Right renal cortex interstitium (tissue), 3 donors: ENCODE data around the gene ADAMTS5. TPM values are rescaled to one million over a fixed set of nuclear protein-coding genes. Genes with fewer than 3 reads are reported as not detected.

ENCODE experiments used
- DNase-seq, 3 donors: peaks; one replicate each; pipeline ENCODE4 v3.0.0-alpha.2; 2013; ENCODE audit warnings: low read depth in 3 of 3, low spot score in 2 of 3
- polyA plus RNA-seq, 3 donors: library from polyadenylated mRNA; unstranded; fragments of 120-200 nt; gene quantifications; one replicate each; pipeline ENCODE4 v1.2.1, GENCODE V29; 2013; ENCODE audit not compliant: insufficient read length in 3 of 3

The ADAMTS5 gene
- polyA plus RNA-seq, 3 donors, result 18.5 to 25.9 (median 23.0) TPM

DNA sequence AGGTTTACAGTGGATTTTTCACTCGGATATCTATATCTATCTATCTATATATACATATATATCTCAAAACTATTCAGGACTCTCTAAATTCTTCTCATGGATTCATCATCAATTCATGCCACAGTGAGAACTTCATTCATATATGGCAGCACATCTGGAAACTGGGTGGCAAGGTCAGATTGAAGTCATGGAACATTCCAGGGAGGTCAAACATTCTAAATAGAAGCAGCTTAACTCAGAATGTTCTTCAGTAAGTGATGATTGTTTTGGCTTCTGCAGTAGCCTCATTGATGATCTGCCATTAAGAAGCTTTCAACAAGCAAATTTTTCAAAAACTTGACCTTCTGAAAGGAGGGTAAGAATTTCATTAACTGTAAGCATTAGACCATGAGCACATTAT is 74.7 kb downstream of the ADAMTS5 start:
- no peak for DNase-seq

DNA sequence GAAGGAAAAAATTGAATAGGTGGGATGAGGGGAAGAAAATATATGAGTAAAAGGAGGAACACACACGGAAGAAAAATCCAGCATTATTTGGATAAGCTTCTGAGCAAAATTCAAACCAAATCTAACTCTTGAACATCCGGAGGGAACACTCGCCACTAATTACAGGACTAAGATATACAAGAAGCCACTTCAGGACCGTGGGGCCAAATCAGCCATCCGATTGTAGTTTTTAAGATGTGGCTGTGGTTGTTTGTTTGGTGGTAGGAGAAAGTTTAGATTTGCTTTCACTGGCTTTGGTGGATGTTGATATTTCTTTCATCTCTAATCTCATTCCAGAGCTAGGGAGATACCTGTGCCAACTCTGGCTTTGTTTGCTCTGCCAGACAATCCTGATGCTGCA is 78.0 kb downstream of the ADAMTS5 start:
- DNase-seq, result no peak

DNA sequence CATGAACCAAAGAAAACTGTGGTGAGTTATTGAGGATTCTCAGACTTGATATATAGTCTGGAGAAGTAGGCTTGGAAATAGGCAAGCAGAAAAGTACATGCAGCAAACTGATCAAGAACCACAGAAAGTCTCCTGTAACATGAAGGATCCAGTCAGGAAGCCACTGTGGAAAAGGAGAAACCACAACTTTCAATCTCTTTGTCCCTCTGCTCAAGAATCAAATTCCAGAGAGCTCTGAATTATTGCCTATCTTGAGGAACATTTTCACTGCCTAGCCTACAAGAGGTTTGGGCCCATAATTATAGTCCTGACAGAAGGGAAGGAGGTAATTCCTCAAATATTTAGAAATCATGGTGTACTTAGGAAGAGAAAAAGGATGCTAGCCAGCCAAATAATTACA is 78.6 kb downstream of the ADAMTS5 start:
- no peak for DNase-seq

GRCh38 chr21:26887251-26887650 is 79.6 kb downstream of the ADAMTS5 start:
- no peak for DNase-seq

GRCh38 chr21:26884436-26884835 is 82.5 kb downstream of the ADAMTS5 start:
- DNase-seq, result no peak

- no peak for DNase-seq
These were observed 83.1 kb downstream of the ADAMTS5 start for GRCh38 chr21:26883768-26884167.

- peak in 1 of 3 donors; percentile 9 for DNase-seq
These were observed 85.2 kb downstream of the ADAMTS5 start for GRCh38 chr21:26881504-26882228.

GRCh38 chr21:26877018-26877417 is 89.9 kb downstream of the ADAMTS5 start:
- no peak for DNase-seq

- no peak for DNase-seq
These were observed 92.5 kb downstream of the ADAMTS5 start for GRCh38 chr21:26874347-26874746.

Other genes starting within 250 kb of the ADAMTS5 start
- gene ADAMTS1, start 121.7 kb downstream of the ADAMTS5 start, polyA plus RNA-seq, result 100 to 1,000 TPM; 105 to 110 (median 110) TPM